HL-60/S4 treated with retinoic acid at 250 ng/mL for 4 days and 3 days (cell line): ENCODE measurements around the gene BSPRY.
"Not testable (repeated sequence)": the region's sequence is repeated elsewhere in the genome, so short reads cannot be mapped to it uniquely, and the experiment has no call there.

Source experiments
- in situ Hi-C: fragments of 300-500 bp; cut with MboI; formaldehyde crosslinking; loops from 2 replicates; pipeline ENCODE4 v1.7.0; 2022; ENCODE audit warnings: low sequenced_read_pairs

The BSPRY gene

DNA sequence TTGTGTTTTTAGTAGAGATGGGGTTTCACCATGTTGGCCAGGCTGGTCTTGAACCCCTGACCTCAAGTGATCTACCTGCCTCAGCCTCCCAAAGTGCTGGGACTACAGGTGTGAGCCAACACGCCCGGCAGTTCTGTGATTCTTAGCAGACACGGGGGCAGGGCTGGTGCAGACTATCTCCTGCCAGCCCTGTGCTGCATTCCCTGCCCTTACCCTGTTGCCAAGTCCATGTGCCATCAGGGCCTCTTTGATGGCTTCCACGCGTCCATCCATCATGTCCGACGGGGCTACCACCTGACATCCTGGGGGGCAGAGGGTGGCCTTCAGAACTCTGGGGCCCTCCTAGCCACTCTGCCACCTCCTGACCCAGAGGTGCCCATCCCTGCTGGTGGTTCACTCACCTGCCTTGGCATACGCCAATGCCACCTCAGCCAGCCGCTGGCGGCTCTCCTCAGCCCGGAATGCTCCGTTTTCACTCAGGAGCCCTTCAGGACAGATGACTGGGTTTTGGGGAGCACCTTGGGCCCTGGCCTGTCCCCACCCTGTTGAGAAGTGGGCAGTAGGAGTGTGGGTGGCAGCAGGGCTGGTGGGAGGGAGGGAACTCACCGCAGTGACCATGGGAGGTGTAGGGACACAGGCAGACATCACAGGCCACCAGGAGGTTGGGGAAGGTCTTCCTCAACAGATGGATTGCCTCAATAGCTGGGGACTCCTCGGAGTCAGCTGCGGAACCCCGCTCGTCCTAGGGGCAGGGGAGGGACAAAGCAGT lies 41.0 kb downstream of the BSPRY start:
- in situ Hi-C loops, result no loop called here

DNA sequence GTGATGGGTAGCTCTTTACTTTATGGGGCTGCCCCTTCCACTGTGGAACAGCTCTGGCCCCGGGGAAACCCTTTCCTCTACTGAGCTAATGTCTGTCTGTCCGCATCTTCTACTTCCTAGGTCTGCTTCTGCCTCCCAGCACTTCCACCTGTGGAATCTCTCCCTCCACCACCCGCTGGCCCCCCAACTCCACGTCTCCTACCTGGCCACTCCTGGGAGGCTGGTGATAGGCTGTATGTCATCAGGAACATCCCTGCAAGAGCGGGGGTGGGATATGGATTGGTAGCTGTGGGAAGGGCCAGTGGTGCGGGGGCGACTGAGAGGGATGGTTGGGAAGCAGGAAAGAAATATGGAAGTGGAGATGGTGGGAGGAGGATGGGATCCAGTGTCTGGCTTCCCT lies 42.6 kb downstream of the BSPRY start:
- in situ Hi-C loops, result no loop called here

DNA sequence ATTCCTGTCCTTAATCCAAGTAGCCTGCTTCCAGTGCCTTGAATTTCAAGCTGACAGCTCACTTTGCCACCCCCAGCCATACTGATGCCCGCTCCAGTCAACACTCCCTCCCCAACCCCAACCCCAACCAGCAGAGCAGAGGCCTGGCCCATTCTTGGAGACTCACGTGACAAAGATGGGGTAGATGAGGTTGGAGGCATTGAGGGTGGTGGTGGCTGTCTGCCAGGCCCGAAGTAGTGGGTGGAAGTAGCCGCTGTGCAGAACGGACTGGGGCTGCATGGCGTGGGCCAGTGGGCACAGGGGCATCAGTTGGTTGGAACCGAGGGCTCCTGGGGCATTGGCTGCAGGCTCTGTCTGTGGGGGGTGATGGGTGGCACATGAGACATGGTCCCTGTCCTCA lies 43.9 kb downstream of the BSPRY start:
- in situ Hi-C loops, result no loop called here

DNA sequence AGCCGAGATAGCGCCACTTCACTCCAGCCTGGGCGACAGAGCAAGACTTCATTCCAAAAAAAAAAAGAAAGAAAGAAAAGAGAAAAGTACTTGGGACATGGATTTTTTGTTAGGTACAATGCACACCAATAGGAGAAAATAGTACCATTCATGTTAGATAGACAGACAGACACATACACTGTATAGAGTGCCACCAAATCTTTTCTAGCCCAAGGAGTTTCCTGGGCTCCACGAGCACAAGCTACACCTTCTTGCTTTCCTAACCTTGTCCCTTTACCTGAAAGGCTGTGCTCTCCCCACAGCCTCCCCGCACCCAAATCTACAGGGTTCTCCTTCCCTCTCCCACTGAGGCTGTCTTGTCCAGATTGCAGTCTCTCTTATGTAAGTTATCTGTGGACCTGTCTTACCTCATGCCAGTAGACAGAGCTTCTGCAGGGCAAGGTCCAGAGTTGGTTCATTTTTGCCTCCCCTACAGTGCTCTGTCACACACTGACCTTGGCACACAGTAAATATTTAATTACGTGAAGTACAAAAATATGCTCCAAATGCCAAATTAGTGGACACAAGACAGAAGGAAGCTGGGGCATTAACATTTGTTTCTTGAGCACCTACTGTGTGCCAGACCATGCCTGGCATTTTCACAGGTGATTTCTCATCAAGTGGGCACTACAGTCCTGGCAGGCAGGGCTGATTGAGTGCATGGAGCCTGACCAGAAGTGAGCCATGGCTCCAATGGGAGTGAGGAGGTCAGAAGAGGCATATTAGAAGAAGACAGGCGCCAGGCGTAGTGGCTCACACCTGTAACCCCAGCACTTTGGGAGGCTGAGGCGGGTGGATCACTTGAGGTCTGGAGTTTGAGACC lies 45.9 kb downstream of the BSPRY start:
- in situ Hi-C loops, result no loop called here

DNA sequence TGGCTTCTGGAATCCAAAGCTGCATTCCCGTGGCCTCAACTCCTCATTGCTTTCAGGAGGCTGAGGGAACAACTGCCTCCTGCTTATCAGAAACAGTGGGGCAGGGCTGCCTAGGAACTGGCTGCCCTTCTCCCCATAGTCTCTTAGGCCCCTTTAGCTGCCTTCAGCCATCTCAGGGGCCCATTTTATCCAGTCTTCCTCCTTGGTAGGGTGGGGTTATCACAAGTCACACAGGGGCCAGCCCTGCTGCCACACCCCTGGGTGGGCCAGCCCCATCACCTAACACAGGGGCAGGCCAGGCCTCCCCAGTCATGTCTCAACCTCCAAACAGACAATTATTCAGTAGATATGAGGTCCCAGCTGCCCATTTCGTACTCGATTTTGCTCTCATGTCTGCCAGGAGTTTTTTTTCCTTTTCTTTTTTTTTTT lies 47.9 kb downstream of the BSPRY start:
- in situ Hi-C loops, result no loop called here

DNA sequence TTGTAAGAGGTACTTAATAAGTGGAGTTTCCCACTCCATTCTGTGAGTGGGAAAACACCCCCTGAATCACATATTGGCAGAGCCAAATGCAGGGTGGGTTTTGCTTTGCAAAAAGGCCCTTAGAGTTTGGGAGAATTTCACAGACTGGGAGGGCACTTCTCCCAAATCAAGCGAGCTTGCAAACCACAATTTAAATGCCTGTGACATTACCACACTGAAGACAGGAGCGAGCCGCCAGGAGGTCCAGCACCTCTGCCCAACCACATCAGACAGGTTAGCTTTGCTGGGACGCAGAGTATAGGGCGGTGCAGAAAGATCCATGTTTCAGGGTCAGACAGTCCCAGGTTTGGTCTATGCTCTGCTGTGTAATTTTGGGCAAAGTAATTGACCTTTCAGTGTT lies 49.5 kb downstream of the BSPRY start:
- in situ Hi-C loops, result no loop called here

DNA sequence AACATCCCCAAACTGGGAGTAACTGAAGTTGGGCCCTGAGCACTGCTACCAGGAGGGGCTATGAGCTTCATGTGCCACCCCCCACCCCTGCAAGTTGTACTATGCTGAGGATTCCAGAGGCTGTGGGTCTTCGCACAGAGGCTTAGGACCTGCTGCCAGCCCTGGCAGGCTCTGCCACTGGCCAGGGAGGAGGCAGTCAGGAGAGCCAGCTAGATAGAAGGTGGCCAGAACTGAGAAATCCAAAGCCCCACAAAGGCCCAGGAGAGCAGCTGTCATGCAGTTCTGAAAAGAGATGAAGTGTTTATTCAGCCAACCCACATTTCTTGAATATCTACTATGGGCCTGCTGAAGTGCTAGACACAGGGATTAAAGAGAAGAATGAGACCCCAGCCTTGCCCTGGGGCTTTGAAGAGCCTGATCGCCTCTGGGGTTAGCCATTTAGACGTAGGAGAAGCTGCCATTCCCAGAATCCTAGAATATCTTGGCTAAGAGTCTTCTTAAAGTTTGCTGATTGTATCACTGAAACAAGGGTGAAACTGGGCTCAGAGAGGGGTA lies 50.4 kb downstream of the BSPRY start:
- in situ Hi-C loops, result no loop called here

DNA sequence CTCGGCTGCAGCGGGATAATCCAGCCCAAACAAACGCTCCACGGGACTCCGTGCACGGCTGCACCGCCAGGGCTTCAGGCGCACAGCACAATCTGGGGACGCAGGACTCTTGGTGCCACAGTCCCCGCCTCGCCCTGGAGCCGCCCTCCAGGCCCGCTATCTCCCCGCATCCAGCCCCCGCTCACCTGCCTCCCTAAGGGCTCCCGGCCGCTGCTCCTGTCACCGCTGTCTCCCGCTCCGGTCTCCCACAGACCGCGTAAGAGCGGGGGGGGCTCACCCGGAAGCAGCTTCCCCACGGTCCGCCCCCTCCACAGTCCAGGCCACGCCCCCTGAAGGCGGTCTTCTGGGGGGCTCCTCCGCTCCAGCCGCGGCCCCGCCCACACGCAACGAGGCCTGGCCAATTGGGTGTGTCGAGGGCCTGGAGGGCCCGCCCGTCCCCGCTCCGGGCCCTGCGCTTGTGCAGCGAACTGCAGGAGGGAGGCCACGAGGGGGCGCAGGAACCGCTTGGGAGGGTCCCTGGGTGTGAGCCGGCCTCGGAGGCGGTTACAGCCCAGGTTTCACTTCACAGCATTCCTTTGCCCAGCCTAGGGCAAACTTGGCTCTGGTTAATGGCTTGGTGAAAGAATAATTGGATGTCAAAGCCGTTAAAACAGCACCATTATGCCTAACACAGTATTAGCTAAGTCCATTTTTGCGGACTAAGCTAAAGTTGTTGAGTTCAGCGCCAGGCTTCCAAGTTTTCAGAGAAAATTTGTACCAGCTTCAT lies 51.9 kb downstream of the BSPRY start, which contains the start of gene ALAD:
ALAD (minus strand) TSS at position 258 of the 766 bp plus-strand sequence. CDS start 7,725 bp downstream, outside the sequence.
- in situ Hi-C loops, result no loop called here

DNA sequence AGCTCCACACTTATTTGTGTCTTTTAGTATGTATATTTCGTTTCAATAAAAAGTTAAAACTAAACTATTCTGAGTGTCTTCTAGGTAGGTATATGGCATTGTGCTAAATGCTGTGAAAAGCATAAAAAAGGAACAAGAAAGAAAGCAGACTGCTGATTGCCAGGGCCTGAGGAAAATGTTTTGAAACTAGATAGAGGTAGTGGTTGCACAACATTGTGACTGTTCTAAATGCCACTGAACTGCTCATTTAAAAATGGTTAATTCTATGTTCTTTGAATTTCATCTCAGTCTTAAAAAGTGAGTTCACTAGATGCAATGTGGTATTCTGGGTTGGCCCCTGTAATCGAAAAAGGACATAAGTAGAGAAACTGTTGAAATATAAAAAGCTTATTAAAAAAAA lies 54.3 kb downstream of the BSPRY start:
- in situ Hi-C loops, result no loop called here

DNA sequence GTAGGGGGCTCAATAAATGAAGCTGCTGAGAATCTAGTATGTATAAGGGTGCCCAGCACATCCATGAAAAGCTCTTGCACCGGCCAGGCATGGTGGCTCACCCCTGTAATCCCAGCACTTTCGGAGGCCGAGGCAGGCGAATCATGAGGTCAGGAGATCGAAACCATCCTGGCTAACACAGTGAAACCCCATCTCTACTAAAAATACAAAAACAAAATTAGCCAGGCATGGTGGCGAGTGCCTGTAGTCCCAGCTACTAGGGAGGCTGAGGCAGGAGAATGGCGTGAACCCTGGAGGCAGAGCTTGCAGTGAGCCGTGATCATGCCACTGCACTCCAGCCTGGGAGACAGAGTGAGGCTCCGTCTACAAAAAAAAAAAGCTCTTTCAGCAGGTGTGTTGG lies 57.0 kb downstream of the BSPRY start:
- in situ Hi-C loops, result not testable (repeated sequence)

DNA sequence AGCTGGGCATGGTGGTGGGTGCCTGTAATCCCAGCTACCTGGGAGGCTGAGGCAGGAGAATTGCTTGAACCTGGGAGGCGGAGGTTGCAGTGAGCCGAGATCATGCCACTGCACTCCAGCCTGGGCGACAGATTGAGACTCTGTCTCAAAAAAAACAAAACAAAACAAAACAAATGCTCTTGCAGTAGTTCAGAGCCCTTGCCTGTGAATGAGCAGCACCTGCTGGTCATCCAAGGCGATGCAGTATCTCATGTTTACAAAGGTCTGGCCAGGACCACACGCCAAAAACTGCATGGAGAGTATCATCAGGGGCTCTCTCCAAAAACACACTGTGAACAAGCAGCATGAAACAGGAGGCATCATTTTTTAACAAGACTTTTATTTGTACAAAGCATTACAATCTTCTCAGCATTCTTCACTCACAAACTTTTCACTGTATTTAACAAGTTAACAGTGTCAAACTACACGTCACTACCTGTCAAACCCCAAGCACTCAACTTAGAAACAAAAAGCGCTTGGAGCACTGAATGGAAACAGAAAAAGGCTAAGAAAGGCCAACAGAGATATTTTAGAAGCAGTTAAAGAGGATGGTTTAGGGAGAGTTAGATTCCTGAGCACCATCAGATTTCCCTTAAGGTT lies 57.7 kb downstream of the BSPRY start:
- in situ Hi-C loops, result not testable (repeated sequence)

DNA sequence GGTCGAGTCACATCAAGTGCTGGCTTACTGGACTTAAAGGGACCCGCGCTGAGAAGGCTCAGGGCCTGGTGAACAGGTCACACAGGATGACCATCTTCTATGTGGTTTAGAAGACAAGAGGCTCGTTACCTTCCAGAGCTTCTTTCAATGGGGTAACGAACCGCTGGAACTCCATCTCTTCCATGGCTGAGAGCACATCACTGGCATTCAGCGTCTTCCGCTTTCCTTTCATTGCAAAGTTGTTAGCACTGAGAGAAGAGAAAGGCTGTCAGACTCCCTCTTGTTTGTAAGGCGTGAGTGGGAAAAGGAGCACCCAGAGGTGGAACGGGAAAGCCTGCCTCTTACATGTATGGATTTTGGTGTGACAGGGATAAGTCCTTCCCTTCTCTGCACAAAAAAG lies 60.1 kb downstream of the BSPRY start:
- in situ Hi-C loops, result no loop called here

DNA sequence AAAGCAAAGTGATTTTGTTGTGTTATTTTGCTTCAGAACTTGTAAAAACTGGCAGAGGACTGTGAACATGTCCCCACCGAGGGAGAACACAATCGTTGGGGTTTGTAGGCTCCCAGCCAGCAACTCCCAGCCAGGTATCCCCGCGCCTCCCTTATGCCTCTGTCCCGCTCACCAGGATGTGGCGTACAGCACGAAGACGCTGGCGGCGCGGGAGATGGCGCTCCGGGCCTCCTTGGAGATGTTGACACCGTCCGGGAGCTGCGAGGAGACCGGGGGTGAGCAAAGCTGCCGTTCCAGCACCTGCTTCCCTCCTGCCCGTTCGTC lies 60.5 kb downstream of the BSPRY start:
- in situ Hi-C loops, result no loop called here

DNA sequence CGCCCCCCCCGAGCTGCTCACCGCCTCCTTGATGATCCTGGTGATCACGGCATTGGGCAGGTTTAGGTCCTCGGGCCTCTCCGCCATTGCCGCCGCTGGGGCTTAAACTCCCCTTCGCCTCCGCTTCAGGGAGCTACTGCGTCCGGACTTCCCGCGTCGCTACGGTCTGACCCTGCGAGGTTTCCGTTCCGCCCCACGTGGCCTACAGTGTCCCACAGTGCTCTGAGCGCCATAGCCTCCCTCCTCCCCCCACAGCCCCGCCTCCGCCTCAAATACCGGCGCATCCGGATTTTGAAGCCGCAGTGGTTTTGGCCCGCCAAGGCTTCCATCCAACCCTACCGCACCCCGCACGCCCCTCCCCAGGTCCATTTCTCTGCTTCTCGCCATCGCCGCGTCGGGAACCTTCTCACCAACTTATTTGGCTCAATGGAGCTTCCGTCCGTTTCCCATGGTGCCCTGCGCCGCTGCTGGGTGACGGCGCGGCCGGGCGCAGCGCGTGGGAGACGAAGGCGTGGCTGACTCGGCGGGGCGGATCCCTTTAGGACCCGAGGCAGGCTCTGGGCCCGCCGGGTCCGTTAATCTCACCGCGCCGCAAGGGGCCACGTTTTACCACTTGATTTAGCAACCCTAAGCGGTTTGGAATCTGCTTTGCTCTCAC lies 61.0 kb downstream of the BSPRY start, which contains the start of the genes C9orf43 and POLE3:
C9orf43 (plus strand) TSS at position 541 of the 658 bp plus-strand sequence. CDS start 2,747 bp downstream, outside the sequence.
POLE3 (minus strand) TSS at position 469 of the 658 bp plus-strand sequence; CDS start at position 87, 382 bp downstream.
- in situ Hi-C loops, result no loop called here

DNA sequence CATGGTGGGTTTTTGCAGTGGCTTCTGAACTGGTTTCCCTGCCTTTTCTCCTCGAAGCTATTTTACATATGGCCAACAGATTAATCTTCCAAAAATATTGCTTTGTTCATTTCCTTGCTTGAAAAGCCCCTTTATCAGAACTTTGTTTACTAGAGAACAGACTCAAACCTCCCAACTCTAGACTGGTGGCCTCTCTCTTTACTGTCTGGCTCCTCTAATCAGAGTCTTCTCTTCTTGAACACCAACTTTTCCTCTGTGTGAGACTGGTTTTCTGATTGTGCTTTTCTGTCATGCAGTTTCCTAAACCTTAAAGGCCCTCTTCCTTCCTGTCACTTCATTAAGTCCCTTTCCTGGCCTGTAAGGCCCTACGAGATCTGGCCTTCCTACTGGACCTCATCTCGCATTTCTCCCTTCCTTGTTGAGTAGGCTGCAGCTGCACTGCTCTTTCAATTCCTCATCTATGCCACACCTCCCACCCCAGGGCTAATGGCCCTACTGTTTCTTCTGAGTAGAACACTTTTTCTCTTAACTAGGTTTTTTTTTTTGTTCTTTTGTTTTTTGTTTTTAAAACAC lies 66.9 kb downstream of the BSPRY start:
- in situ Hi-C loops, result no loop called here

DNA sequence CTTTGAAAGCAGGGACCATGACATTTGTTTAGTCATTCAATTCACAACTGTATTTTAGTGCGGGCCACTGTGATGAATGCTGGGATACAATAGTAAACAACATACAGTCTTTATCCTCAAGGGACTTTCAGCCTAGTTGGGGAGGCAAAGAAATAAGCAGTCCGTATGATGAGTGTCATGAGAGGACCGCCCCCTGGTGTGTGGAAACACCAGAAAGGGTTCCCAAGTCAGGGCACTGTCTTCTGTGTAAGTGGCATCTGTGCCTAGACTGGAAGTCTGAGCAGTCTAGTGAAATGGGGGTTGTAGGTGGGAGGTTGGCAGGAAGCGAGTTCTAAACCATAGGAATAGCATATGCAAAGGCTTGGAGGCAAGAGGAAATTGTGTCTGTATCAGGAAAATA lies 68.0 kb downstream of the BSPRY start:
- in situ Hi-C loops, result no loop called here
